ENCODE measurements around the gene SLC9B2. TPM values are rescaled to one million over a fixed set of nuclear protein-coding genes. Genes with fewer than 3 reads are reported as not detected.

Gene SLC9B2
- total RNA-seq, 1 experiment from 2014 or later, result 7.3 TPM

DNA sequence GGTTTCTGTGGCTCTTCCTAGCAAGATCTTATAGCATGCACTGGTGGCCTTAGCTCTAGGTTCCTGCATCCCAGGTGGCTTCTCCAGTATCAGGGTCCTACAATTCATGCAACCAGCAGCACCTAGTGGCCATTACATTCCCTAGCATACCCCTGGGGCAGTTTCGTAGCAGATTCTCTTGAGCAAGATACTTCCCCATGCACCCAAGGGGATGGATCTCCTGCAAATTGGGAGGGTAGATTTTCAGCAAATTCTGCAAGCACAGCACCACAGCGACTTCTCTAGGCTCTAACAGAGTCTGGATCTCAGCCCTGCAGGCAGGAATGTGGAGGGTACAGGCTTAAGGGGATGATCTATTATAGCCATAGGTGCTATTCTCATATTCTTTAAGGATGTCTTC is 44.0 kb downstream of the SLC9B2 start:
- no peaks in the 10 kb centered on the region for H4K20me1 ChIP-seq (ENCODE audit: control insufficient read depth, insufficient read depth, insufficient read length)
- no peaks in the 10 kb centered on the region for H3K79me2 ChIP-seq (ENCODE audit: insufficient read depth, low read length)
- peak; percentile 77 for DNase-seq
- Mint-ChIP-seq H3K27ac (no peak overlapping the region), H3K36me3 (ENCODE audit: insufficient read depth in 1 of 3, low read depth in 3 of 3) (no peaks in the 10 kb centered on the region), H3K4me1 (no peaks in the 10 kb centered on the region), H3K4me3 (no peak overlapping the region), H3K27me3 (ENCODE audit: low read depth) (no peaks in the 10 kb centered on the region; the same call in 1 of the 2 replicates), H3K9me3 (no peaks in the 10 kb centered on the region)
- no peak overlapping the region for H3T11ph ChIP-seq (ENCODE audit: low read length)
- no peak overlapping the region for H4K8ac ChIP-seq (replicated peaks; ENCODE audit: insufficient read length, low read depth, low read length)
- H3K9ac ChIP-seq (ENCODE audit: extremely low read depth, insufficient read length, low read length), result no peak overlapping the region
- no peak overlapping the region for H2BK120ac ChIP-seq (ENCODE audit: low read depth, low read length, poor library complexity, severe bottlenecking)
- no peak overlapping the region for H3K27ac ChIP-seq (ENCODE audit: insufficient read length, low read depth, low read length)
- H2AFZ ChIP-seq (ENCODE audit: low read length), result no peak overlapping the region
- no peak overlapping the region for H2BK20ac ChIP-seq (ENCODE audit: low read depth, low read length, poor library complexity, severe bottlenecking)
- no peak overlapping the region for H2BK12ac ChIP-seq (ENCODE audit: insufficient read length, low read depth, low read length)
- no peak overlapping the region for H4K91ac ChIP-seq (ENCODE audit: insufficient read length, low read depth, low read length)
- no peak overlapping the region for H2AK5ac ChIP-seq (ENCODE audit: insufficient read length, low read length)
- no peak overlapping the region for H2BK15ac ChIP-seq (ENCODE audit: low read depth, low read length)
- no CpG with 5 or more reads among the region's 2 CpGs for WGBS (ENCODE audit: extremely low coverage, insufficient read length, low lambda C conversion rate)
- H2BK5ac ChIP-seq (ENCODE audit: insufficient read length, low read length), result no peak overlapping the region
- no peak overlapping the region for H4K5ac ChIP-seq (ENCODE audit: insufficient read length, low read depth, low read length)
- no peaks in the 10 kb centered on the region for H3K4me1 ChIP-seq (ENCODE audit: insufficient read depth, low read length)
- H3K23me2 ChIP-seq (ENCODE audit: insufficient read length, low read depth, low read length, poor library complexity, severe bottlenecking), result no peaks in the 10 kb centered on the region
- no peak overlapping the region for H3K14ac ChIP-seq (ENCODE audit: insufficient read depth, low read length)
- no peak overlapping the region for H3K4me2 ChIP-seq (ENCODE audit: insufficient read depth, insufficient read length, low read length)
- no peak overlapping the region for H3K18ac ChIP-seq (ENCODE audit: insufficient read length, low read depth, low read length)
- TF ChIP-seq, protein P1, sequence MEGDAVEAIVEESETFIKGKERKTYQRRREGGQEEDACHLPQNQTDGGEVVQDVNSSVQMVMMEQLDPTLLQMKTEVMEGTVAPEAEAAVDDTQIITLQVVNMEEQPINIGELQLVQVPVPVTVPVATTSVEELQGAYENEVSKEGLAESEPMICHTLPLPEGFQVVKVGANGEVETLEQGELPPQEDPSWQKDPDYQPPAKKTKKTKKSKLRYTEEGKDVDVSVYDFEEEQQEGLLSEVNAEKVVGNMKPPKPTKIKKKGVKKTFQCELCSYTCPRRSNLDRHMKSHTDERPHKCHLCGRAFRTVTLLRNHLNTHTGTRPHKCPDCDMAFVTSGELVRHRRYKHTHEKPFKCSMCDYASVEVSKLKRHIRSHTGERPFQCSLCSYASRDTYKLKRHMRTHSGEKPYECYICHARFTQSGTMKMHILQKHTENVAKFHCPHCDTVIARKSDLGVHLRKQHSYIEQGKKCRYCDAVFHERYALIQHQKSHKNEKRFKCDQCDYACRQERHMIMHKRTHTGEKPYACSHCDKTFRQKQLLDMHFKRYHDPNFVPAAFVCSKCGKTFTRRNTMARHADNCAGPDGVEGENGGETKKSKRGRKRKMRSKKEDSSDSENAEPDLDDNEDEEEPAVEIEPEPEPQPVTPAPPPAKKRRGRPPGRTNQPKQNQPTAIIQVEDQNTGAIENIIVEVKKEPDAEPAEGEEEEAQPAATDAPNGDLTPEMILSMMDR (conservative IDR thresholded peaks at IDR 0.05), result peak; percentile 83
- H3K56ac ChIP-seq (ENCODE audit: insufficient read length, low read depth, low read length), result no peak overlapping the region
- no peaks in the 10 kb centered on the region for H3K27me3 ChIP-seq (ENCODE audit: insufficient read depth, low read length)
- no peaks in the 10 kb centered on the region for H3K79me1 ChIP-seq (ENCODE audit: insufficient read depth, low read depth, low read length, poor library complexity, severe bottlenecking)
- no peak overlapping the region for H3K23ac ChIP-seq (ENCODE audit: insufficient read length, low read depth, low read length)
- H3K4ac ChIP-seq (ENCODE audit: low read depth, low read length), result no peak overlapping the region
- H3K9me3 ChIP-seq (ENCODE audit: control insufficient read depth, low read depth, low read length), result no peaks in the 10 kb centered on the region
